Activated naive CD4-positive, alpha-beta T cell treated with anti-CD3 and anti-CD28 coated beads, Interleukin-2, amount 50 U/mL, for 16 hours (primary cell): ENCODE data around the gene AGMO.
"Not testable (repeated sequence)": the region's sequence is repeated elsewhere in the genome, so short reads cannot be mapped to it uniquely, and the experiment has no call there.

Experiments
- DNase-seq: peaks from one replicate; pipeline ENCODE4 v3.0.0-alpha.2; 2020

AGMO gene

GRCh38 chr7:15558756-15559155 lies 3.1 kb downstream of the AGMO start:
- no peak for DNase-seq

GRCh38 chr7:15557686-15558085 lies 4.1 kb downstream of the AGMO start:
- DNase-seq = no peak

- DNase-seq = no peak
Observed at GRCh38 chr7:15557186-15557585, 4.6 kb downstream of the AGMO start.

GRCh38 chr7:15556339-15557105 lies 5.3 kb downstream of the AGMO start:
- no peak for DNase-seq

- no peak for DNase-seq
Observed at GRCh38 chr7:15555381-15555859, 6.4 kb downstream of the AGMO start.

GRCh38 chr7:15554744-15555143 lies 7.1 kb downstream of the AGMO start:
- DNase-seq = no peak

GRCh38 chr7:15554081-15554480 lies 7.7 kb downstream of the AGMO start:
- DNase-seq = no peak

GRCh38 chr7:15547320-15547719 lies 14.5 kb downstream of the AGMO start:
- DNase-seq = not testable (repeated sequence)

GRCh38 chr7:15546272-15546792 lies 15.5 kb downstream of the AGMO start:
- DNase-seq = no peak

GRCh38 chr7:15544050-15544449 lies 17.8 kb downstream of the AGMO start:
- no peak for DNase-seq

GRCh38 chr7:15543256-15543655 lies 18.6 kb downstream of the AGMO start:
- DNase-seq = no peak

- no peak for DNase-seq
Observed at GRCh38 chr7:15527648-15528047, 34.2 kb downstream of the AGMO start.

GRCh38 chr7:15525652-15526263 lies 36.1 kb downstream of the AGMO start:
- no peak for DNase-seq

GRCh38 chr7:15524077-15524476 lies 37.7 kb downstream of the AGMO start:
- no peak for DNase-seq

- not testable (repeated sequence) for DNase-seq
Observed at GRCh38 chr7:15517865-15518264, 44.0 kb downstream of the AGMO start.

- DNase-seq = no peak
Observed at GRCh38 chr7:15515252-15515651, 46.6 kb downstream of the AGMO start.

GRCh38 chr7:15508258-15508657 lies 53.6 kb downstream of the AGMO start:
- no peak for DNase-seq

- no peak for DNase-seq
Observed at GRCh38 chr7:15507708-15508107, 54.1 kb downstream of the AGMO start.

- no peak for DNase-seq
Observed at GRCh38 chr7:15507171-15507570, 54.6 kb downstream of the AGMO start.

GRCh38 chr7:15505761-15506160 lies 56.1 kb downstream of the AGMO start:
- DNase-seq = no peak

GRCh38 chr7:15504351-15504750 lies 57.5 kb downstream of the AGMO start:
- no peak for DNase-seq

- DNase-seq = no peak
Observed at GRCh38 chr7:15503603-15504290, 58.1 kb downstream of the AGMO start.

- no peak for DNase-seq
Observed at GRCh38 chr7:15498465-15498864, 63.4 kb downstream of the AGMO start.

- DNase-seq = no peak
Observed at GRCh38 chr7:15495170-15495569, 66.6 kb downstream of the AGMO start.
